Lower leg skin (tissue), 4 donors: ENCODE results near the gene SRL. TPM values are rescaled to one million over a fixed set of nuclear protein-coding genes. Genes with fewer than 3 reads are reported as not detected.

Source experiments
- DNase-seq, 2 donors: peaks; one replicate each; pipeline ENCODE4 v3.0.0-alpha.2; 2019; ENCODE audit warnings: low spot score in 2 of 2
- H3K4me3 ChIP-seq: fragments of 200-600 bp; sonication (generic); 2 replicates; pipeline ENCODE4 v1.5.1; 2017; ENCODE audit warnings: mild to moderate bottlenecking, low read depth; ENCODE audit not compliant: poor library complexity, severe bottlenecking
- POLR2A ChIP-seq, 2 donors: fragments of 450-650 bp; IDR thresholded peaks; one replicate each; pipeline ENCODE4 v1.6.1; 2016 to 2017; ENCODE audit warnings: antibody characterized with exemption in 2 of 2, mild to moderate bottlenecking in 1 of 2, moderate library complexity in 1 of 2
- WGBS, 2 donors: methylation state at CpG; one replicate each; pipeline ENCODE4 v1.1.5; 2018; 5-methylcytosine and 5-hydroxymethylcytosine counted together
- intact Hi-C: fragments of 100-400 bp; cut with DNase I; formaldehyde crosslinking; loops from one replicate; pipeline ENCODE4 v1.15.0; 2023; ENCODE audit warnings: low total_unique reads
- total RNA-seq, 4 donors: library from RNA; depleted of rRNA; stranded (reverse); fragments of >200 nt; gene quantifications; one replicate each; pipeline ENCODE4 v1.1.0, GENCODE V29; 2016
- TF ChIP-seq, protein P1 (sequence below), 3 donors: fragments of 450-650 bp; IDR thresholded peaks; one replicate each; pipeline ENCODE4 v1.5.1; 2016; ENCODE audit warnings: antibody characterized with exemption in 3 of 3, mild to moderate bottlenecking in 3 of 3, moderate library complexity in 2 of 3

Gene SRL
- total RNA-seq, 4 donors from 2014 or later, result 0.04 to 1.0 (median 0.55) TPM

DNA sequence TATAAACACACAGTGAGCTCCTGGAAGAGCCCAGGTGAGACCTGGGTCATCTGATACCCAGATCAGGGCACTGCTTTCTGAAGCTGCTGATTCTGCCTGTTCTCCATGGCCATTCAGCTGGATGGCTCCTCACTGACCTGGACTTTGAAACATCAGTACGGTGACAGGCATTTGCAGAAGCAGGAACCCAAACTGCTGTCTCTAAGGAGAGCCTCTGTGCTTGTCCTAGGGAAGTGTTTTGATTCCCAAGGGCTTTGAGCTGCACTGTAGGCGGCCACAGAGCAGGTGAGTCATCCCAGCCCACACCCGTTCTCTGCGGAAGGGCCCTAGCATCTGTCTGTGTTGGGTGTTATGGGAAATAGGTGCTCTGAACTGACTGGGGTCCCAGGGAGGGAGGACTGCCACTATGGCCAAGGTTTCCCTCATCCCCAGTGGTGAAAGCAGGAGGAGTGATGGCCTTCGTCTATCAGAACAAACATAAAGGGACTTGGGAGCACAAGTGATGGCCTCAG, 64.9 kb downstream of the SRL start:
- no peak overlapping the region for H3K4me3 ChIP-seq
- DNase-seq, result no peak
- WGBS, 2 donors, result 33 to 42% methylated on average over 5 of the region's 5 CpGs
- intact Hi-C loops, result no loop called here
- TF ChIP-seq POLR2A (IDR thresholded peaks at IDR 0.05), result no peak
- TF ChIP-seq, protein P1, sequence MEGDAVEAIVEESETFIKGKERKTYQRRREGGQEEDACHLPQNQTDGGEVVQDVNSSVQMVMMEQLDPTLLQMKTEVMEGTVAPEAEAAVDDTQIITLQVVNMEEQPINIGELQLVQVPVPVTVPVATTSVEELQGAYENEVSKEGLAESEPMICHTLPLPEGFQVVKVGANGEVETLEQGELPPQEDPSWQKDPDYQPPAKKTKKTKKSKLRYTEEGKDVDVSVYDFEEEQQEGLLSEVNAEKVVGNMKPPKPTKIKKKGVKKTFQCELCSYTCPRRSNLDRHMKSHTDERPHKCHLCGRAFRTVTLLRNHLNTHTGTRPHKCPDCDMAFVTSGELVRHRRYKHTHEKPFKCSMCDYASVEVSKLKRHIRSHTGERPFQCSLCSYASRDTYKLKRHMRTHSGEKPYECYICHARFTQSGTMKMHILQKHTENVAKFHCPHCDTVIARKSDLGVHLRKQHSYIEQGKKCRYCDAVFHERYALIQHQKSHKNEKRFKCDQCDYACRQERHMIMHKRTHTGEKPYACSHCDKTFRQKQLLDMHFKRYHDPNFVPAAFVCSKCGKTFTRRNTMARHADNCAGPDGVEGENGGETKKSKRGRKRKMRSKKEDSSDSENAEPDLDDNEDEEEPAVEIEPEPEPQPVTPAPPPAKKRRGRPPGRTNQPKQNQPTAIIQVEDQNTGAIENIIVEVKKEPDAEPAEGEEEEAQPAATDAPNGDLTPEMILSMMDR (IDR thresholded peaks at IDR 0.05), result no peak

DNA sequence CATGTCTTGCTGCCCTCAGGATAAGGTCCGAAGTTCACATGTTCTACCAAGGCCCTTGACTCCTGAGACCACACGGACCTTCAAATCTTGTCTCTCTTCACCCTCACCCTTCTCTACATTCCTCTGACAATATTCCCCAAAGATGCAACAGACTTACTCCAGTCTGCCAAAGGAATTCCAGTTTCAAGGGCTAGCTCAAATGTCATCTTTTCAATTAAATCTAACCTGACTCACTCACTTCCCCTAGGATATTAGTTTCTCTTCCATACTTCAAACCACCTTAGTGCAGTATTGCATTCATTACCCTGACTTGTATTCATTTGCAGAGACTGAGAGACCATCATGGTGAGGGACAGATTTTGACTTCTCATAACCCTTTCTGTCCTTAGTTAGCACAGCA, 66.0 kb downstream of the SRL start:
- TF ChIP-seq POLR2A (IDR thresholded peaks at IDR 0.05), result no peak
- TF ChIP-seq, protein P1 (IDR thresholded peaks at IDR 0.05), result no peak
- no peak for DNase-seq
- intact Hi-C loops, result no loop called here
- no peak overlapping the region for H3K4me3 ChIP-seq
- 94 to 98% methylated on average over 2 of the region's 2 CpGs for WGBS, 2 donors

DNA sequence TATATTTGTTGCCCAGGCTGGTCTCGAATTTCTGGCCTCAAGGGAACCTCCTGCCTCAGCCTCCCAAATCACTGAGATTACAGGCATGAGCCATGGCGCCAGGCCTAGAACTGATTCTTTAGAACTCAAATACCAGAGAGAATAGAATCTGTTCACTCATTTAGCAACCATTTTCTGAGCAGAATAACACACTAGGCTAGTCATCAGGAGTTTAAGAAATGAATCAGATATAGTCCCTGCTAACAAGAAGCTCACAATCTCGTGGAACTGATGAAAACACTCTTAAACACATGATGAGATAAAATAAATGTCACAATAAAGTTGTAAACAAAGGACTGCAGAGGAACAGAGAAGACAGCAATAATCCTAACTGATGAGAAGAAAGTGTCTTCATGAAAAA, 69.8 kb downstream of the SRL start:
- H3K4me3 ChIP-seq, result no peak overlapping the region
- intact Hi-C loops, result no loop called here
- 83 to 87% methylated on average over 3 of the region's 3 CpGs for WGBS, 2 donors
- TF ChIP-seq, protein P1 (IDR thresholded peaks at IDR 0.05), result no peak
- TF ChIP-seq POLR2A (IDR thresholded peaks at IDR 0.05), result no peak
- DNase-seq, result no peak

DNA sequence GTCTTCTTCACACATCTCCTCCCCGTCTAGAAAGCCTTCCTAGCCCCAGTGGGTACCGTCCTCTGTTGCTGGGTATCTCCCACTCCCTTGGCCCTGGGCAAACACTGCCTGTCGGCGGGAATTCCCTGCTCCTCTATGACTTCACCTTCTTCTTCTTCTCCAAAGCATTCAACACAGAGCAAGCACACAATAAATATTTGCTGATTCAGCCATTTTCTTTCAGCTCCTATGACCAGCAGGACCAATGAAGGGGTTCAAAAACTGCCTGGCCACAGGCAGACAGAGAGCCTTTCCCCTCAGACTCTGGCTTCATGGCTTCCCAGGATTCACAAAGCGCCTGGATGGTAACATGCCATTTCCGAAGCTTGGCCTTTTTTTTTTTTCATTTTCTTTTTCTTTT, 72.5 kb downstream of the SRL start:
- no peak overlapping the region for H3K4me3 ChIP-seq
- intact Hi-C loops, result no loop called here
- no peak for DNase-seq
- TF ChIP-seq, protein P1 (IDR thresholded peaks at IDR 0.05), result no peak
- no peak for TF ChIP-seq POLR2A (IDR thresholded peaks at IDR 0.05)
- WGBS, 2 donors, result 86 to 95% methylated on average over 6 of the region's 6 CpGs

DNA sequence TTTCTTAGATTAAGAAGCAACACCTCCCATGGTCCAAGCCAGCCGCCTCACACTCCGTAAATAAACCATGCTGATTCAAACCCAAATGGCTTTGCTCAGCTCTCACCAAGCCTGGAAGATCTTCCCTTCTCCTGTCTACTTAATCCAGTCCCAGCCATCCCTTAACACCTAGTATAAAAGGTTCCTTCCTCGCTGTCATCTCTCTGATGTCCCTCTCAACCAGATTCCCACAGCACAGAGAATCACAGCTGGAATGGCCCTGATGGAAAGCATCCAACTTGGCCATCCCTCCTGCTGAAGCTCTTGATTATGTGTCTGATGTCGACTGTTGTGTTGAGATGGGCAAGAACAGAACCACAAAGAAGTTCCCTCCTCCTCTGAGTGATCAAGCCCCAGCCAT, 75.1 kb downstream of the SRL start:
- intact Hi-C loops, result no loop called here
- 83 to 87% methylated on average over 4 of the region's 4 CpGs for WGBS, 2 donors
- H3K4me3 ChIP-seq, result no peak overlapping the region
- no peak for DNase-seq
- TF ChIP-seq, protein P1 (IDR thresholded peaks at IDR 0.05), result no peak
- no peak for TF ChIP-seq POLR2A (IDR thresholded peaks at IDR 0.05)
